IPS-18a (cell line): ENCODE data around the gene ESPNL.

ENCODE experiments used
- H3K27ac ChIP-seq: one replicate; pipeline ENCODE4 v1.5.1; 2013; ENCODE audit warnings: low read length
- H3K27me3 ChIP-seq: one replicate; pipeline ENCODE4 v1.6.1; 2013; ENCODE audit warnings: mild to moderate bottlenecking, low read length; ENCODE audit not compliant: control insufficient read depth, insufficient read depth
- H3K36me3 ChIP-seq: one replicate; pipeline ENCODE4 v1.6.1; 2013; ENCODE audit warnings: low read depth, low read length; ENCODE audit not compliant: control insufficient read depth
- H3K4me1 ChIP-seq: one replicate; pipeline ENCODE4 v1.6.1; 2013; ENCODE audit warnings: low read depth, low read length; ENCODE audit not compliant: control insufficient read depth
- H3K4me3 ChIP-seq: one replicate; pipeline ENCODE4 v1.5.1; 2013; ENCODE audit warnings: low read length
- H3K9ac ChIP-seq: one replicate; pipeline ENCODE4 v1.6.1; 2013; ENCODE audit warnings: mild to moderate bottlenecking, low read length, moderate library complexity
- H3K9me3 ChIP-seq: one replicate; pipeline ENCODE4 v1.6.1; 2013; ENCODE audit warnings: low read depth, low read length; ENCODE audit not compliant: control insufficient read depth

The ESPNL gene

GRCh38 chr2:238130111-238130695, 30.1 kb downstream of the ESPNL start:
- no peaks in the 10 kb centered on the region for H3K9me3 ChIP-seq
- H3K36me3 ChIP-seq, result no peaks in the 10 kb centered on the region
- H3K27me3 ChIP-seq, result no peaks in the 10 kb centered on the region
- H3K4me1 ChIP-seq, result no peaks in the 10 kb centered on the region
- no peak overlapping the region for H3K4me3 ChIP-seq
- no peak overlapping the region for H3K27ac ChIP-seq
- no peak overlapping the region for H3K9ac ChIP-seq

GRCh38 chr2:238130696-238131628, 30.8 kb downstream of the ESPNL start:
- Histone ChIP-seq H3K36me3 (no peaks in the 10 kb centered on the region), H3K27me3 (no peaks in the 10 kb centered on the region), H3K9ac (no peak overlapping the region), H3K9me3 (no peaks in the 10 kb centered on the region), H3K4me3 (no peak overlapping the region), H3K4me1 (no peaks in the 10 kb centered on the region), H3K27ac (no peak overlapping the region)

- Histone ChIP-seq H3K27ac (no peak overlapping the region), H3K36me3 (no peaks in the 10 kb centered on the region), H3K4me3 (no peak overlapping the region), H3K27me3 (no peaks in the 10 kb centered on the region), H3K9ac (no peak overlapping the region), H3K4me1 (no peaks in the 10 kb centered on the region), H3K9me3 (no peaks in the 10 kb centered on the region)
These were observed 31.8 kb downstream of the ESPNL start for GRCh38 chr2:238131761-238132462.

GRCh38 chr2:238132463-238133450, 32.6 kb downstream of the ESPNL start:
- H3K36me3 ChIP-seq, result no peaks in the 10 kb centered on the region

GRCh38 chr2:238133499-238134392, 33.6 kb downstream of the ESPNL start:
- Histone ChIP-seq H3K27ac (no peak overlapping the region), H3K9me3 (no peaks in the 10 kb centered on the region), H3K4me3 (no peak overlapping the region), H3K4me1 (no peaks in the 10 kb centered on the region), H3K9ac (no peak overlapping the region), H3K36me3 (no peaks in the 10 kb centered on the region), H3K27me3 (no peaks in the 10 kb centered on the region)

More at GRCh38 chr2:238132463-238133450, 32.6 kb downstream of the ESPNL start:
- Histone ChIP-seq H3K4me3 (no peak overlapping the region), H3K4me1 (no peaks in the 10 kb centered on the region), H3K9ac (no peak overlapping the region), H3K27ac (no peak overlapping the region), H3K9me3 (no peaks in the 10 kb centered on the region), H3K27me3 (no peaks in the 10 kb centered on the region)

GRCh38 chr2:238134393-238134785, 34.2 kb downstream of the ESPNL start:
- no peaks in the 10 kb centered on the region for H3K27me3 ChIP-seq
- H3K9ac ChIP-seq, result no peak overlapping the region
- no peaks in the 10 kb centered on the region for H3K36me3 ChIP-seq
- H3K4me3 ChIP-seq, result no peak overlapping the region
- H3K4me1 ChIP-seq, result no peaks in the 10 kb centered on the region
- no peaks in the 10 kb centered on the region for H3K9me3 ChIP-seq
- H3K27ac ChIP-seq, result no peak overlapping the region

GRCh38 chr2:238135601-238136150, 35.5 kb downstream of the ESPNL start:
- Histone ChIP-seq H3K4me3 (no peak overlapping the region), H3K27ac (no peak overlapping the region), H3K9ac (no peak overlapping the region), H3K9me3 (no peaks in the 10 kb centered on the region), H3K27me3 (no peaks in the 10 kb centered on the region), H3K36me3 (no peaks in the 10 kb centered on the region), H3K4me1 (no peaks in the 10 kb centered on the region)

- no peak overlapping the region for H3K27ac ChIP-seq
- H3K9ac ChIP-seq, result no peak overlapping the region
These were observed 36.8 kb downstream of the ESPNL start for GRCh38 chr2:238136820-238137537.

GRCh38 chr2:238137885-238138284, 37.7 kb downstream of the ESPNL start:
- Histone ChIP-seq H3K4me3 (no peak overlapping the region), H3K27me3 (no peaks in the 10 kb centered on the region), H3K9me3 (no peaks in the 10 kb centered on the region), H3K36me3 (no peaks in the 10 kb centered on the region), H3K4me1 (no peaks in the 10 kb centered on the region), H3K9ac (no peak overlapping the region), H3K27ac (no peak overlapping the region)

More at GRCh38 chr2:238136820-238137537, 36.8 kb downstream of the ESPNL start:
- H3K4me1 ChIP-seq, result no peaks in the 10 kb centered on the region
- H3K4me3 ChIP-seq, result no peak overlapping the region
- H3K9me3 ChIP-seq, result no peaks in the 10 kb centered on the region
- H3K36me3 ChIP-seq, result no peaks in the 10 kb centered on the region
- no peaks in the 10 kb centered on the region for H3K27me3 ChIP-seq
